Neuron (in vitro differentiated cells): ENCODE measurements around the gene AFF1.

Source experiments
- H2AFZ ChIP-seq: one replicate; pipeline ENCODE4 v1.6.1; 2013; ENCODE audit warnings: low read depth, mild to moderate bottlenecking, inconsistent platforms, low read length, moderate library complexity
- H3K27me3 ChIP-seq: one replicate; pipeline ENCODE4 v1.6.1; 2013; ENCODE audit warnings: low read length; ENCODE audit not compliant: insufficient read depth
- H3K36me3 ChIP-seq: one replicate; pipeline ENCODE4 v1.6.1; 2013; ENCODE audit warnings: low read length; ENCODE audit not compliant: insufficient read depth
- H3K4me1 ChIP-seq: one replicate; pipeline ENCODE4 v1.6.1; 2013; ENCODE audit warnings: low read length; ENCODE audit not compliant: insufficient read depth
- H3K4me3 ChIP-seq: 2 replicates; pipeline ENCODE4 v1.5.1; 2013; ENCODE audit warnings: mild to moderate bottlenecking, low read length, moderate library complexity
- H3K9me3 ChIP-seq: one replicate; pipeline ENCODE4 v1.6.1; 2013; ENCODE audit warnings: low read length

The AFF1 gene, protein sequence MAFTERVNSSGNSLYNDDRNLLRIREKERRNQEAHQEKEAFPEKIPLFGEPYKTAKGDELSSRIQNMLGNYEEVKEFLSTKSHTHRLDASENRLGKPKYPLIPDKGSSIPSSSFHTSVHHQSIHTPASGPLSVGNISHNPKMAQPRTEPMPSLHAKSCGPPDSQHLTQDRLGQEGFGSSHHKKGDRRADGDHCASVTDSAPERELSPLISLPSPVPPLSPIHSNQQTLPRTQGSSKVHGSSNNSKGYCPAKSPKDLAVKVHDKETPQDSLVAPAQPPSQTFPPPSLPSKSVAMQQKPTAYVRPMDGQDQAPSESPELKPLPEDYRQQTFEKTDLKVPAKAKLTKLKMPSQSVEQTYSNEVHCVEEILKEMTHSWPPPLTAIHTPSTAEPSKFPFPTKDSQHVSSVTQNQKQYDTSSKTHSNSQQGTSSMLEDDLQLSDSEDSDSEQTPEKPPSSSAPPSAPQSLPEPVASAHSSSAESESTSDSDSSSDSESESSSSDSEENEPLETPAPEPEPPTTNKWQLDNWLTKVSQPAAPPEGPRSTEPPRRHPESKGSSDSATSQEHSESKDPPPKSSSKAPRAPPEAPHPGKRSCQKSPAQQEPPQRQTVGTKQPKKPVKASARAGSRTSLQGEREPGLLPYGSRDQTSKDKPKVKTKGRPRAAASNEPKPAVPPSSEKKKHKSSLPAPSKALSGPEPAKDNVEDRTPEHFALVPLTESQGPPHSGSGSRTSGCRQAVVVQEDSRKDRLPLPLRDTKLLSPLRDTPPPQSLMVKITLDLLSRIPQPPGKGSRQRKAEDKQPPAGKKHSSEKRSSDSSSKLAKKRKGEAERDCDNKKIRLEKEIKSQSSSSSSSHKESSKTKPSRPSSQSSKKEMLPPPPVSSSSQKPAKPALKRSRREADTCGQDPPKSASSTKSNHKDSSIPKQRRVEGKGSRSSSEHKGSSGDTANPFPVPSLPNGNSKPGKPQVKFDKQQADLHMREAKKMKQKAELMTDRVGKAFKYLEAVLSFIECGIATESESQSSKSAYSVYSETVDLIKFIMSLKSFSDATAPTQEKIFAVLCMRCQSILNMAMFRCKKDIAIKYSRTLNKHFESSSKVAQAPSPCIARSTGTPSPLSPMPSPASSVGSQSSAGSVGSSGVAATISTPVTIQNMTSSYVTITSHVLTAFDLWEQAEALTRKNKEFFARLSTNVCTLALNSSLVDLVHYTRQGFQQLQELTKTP

GRCh38 chr4:86934771-86935565, at the start of gene AFF1:
AFF1 (plus strand) TSS chr4:86935011; CDS start chr4:86948534, 13,523 bp downstream.
- peak within 1 kb of the TSS; percentile 90 for H2AFZ ChIP-seq
- peaks cover 23% of the 10 kb centered on the region for H3K4me1 ChIP-seq
- H3K4me3 ChIP-seq = peak within 1 kb of the TSS; percentile 81
- no peaks in the 10 kb centered on the region for H3K9me3 ChIP-seq
- no peaks in the 10 kb centered on the region for H3K27me3 ChIP-seq
- H3K36me3 ChIP-seq = no peaks in the 10 kb centered on the region

DNA sequence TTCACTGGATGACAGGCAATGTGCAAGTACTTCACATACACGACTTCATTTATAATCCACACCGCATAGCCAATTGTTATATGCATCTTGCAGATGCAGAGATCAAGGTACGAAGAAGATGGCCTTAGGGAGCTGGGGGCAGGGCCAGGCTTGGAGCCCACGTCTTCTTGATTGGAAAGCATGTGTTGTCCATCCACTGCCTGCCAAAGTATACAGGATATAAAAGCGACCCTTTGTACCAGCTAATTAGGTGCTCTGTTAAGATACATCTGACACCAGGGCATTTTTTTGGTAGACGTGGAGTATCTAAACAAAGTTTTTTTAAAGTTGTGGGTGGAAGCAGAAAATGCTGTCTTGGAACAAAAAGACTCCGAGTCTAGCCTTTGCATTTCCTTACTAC, 44.0 kb upstream of the AFF1 start:
- no peaks in the 10 kb centered on the region for H3K9me3 ChIP-seq

DNA sequence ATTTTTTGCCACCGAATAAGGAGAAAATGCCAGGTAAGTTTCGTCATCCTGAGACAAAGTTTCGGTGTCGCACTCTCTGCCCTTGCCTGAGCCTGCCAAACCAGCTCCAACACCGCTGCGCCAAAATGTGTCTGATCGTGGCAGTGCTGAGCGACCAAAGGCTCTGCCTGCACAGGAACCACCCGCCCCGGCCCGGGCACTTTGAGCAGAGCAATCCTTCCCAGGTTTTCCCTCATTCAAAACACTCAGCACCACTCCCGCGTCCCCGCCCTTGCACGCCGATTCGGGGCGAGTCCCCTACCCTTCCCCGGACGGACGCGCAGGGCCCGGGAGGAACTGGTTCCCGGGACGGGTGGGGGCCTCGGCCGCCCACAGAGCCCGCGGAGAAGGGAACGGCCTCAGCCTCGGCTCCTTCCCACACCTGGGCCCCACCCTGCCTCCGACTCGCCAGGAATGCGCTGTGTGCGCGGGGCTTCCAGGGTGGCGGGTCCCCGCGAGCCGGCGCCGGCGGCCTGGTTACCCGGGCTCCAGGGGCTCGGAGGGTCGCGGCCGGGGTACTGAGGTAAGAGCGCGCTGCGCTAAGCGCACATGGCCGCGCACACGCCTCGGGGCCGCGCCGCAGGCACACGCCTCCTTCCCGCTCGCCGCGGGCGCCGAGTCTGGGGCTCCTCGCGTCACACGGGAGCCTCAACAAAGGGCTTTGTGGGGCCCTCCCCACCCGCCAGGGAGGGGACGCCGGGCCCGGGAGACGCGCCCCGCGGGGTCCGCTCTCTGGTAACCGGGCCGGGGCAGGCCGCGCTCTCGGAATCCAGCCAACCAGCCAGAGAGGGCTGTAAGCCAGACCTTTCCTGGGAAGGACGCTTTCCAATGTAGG, 42.8 kb upstream of the AFF1 start, which contains the start of gene C4orf36:
Gene C4orf36, minus strand, starts transcription at position 661 of the 874 bp plus-strand sequence. CDS start 902 bp downstream, outside the sequence.
- no peaks in the 10 kb centered on the region for H3K27me3 ChIP-seq

More for the DNA sequence above, 44.0 kb upstream of the AFF1 start:
- Histone ChIP-seq H3K27me3 (no peaks in the 10 kb centered on the region), H3K4me3 (no peak overlapping the region), H3K4me1 (no peaks in the 10 kb centered on the region), H2AFZ (no peak overlapping the region), H3K36me3 (no peaks in the 10 kb centered on the region)

DNA sequence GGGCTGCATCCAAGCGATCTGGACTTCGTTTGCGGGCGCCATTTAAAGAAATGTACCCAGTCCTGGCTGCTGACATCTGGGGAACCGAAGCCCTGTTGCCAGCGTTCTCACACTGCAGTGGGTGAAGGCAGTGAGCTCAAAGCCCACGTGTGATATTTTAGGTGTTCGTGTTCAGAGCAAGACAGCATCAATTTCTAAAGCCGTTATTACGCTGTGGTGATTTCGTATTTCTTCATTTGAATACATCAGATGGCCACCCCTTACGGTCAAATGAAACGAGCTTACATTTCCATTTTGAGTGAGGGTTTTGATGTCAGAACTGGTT, 42.2 kb upstream of the AFF1 start:
- H3K36me3 ChIP-seq = no peaks in the 10 kb centered on the region
- H3K9me3 ChIP-seq = no peaks in the 10 kb centered on the region
- H2AFZ ChIP-seq = peak overlapping the region; percentile 97

More for the DNA sequence above, 42.8 kb upstream of the AFF1 start, which contains the start of gene C4orf36:
- peak within 1 kb of the TSS; percentile 97 for H2AFZ ChIP-seq
- no peaks in the 10 kb centered on the region for H3K36me3 ChIP-seq
- H3K4me1 ChIP-seq = no peaks in the 10 kb centered on the region
- H3K4me3 ChIP-seq = peak within 1 kb of the TSS; percentile 61
- H3K9me3 ChIP-seq = no peaks in the 10 kb centered on the region

GRCh38 chr4:86893136-86893535, 41.7 kb upstream of the AFF1 start:
- no peaks in the 10 kb centered on the region for H3K9me3 ChIP-seq
- peak overlapping the region; percentile 97 for H2AFZ ChIP-seq
- H3K27me3 ChIP-seq = no peaks in the 10 kb centered on the region
- H3K4me1 ChIP-seq = no peaks in the 10 kb centered on the region
- H3K36me3 ChIP-seq = no peaks in the 10 kb centered on the region
- peak overlapping the region; percentile 61 for H3K4me3 ChIP-seq

More for the DNA sequence above, 42.2 kb upstream of the AFF1 start:
- H3K4me3 ChIP-seq = peak overlapping the region; percentile 61
- no peaks in the 10 kb centered on the region for H3K4me1 ChIP-seq
- no peaks in the 10 kb centered on the region for H3K27me3 ChIP-seq

DNA sequence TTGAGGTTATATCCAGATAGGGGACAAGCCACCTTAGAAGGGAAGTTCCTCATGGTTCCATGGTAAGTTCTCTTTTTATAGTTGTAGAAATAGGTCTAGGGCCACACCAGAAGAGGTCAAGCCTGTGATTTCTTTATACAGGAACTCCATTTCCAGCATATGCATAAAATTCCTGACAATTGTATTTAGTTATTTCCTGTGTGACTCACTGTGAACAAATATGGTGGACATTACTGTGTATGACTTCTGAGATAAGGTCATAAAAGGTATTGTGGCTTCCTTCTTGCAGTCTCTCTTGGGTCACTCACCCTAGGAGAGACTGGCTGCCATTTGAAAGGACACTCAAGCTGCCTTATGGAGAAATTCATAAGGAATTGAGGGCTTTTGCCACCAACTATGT, 40.4 kb upstream of the AFF1 start:
- Histone ChIP-seq H2AFZ (no peak overlapping the region), H3K27me3 (no peaks in the 10 kb centered on the region), H3K36me3 (no peaks in the 10 kb centered on the region), H3K4me1 (no peaks in the 10 kb centered on the region), H3K4me3 (no peak overlapping the region), H3K9me3 (no peaks in the 10 kb centered on the region)

DNA sequence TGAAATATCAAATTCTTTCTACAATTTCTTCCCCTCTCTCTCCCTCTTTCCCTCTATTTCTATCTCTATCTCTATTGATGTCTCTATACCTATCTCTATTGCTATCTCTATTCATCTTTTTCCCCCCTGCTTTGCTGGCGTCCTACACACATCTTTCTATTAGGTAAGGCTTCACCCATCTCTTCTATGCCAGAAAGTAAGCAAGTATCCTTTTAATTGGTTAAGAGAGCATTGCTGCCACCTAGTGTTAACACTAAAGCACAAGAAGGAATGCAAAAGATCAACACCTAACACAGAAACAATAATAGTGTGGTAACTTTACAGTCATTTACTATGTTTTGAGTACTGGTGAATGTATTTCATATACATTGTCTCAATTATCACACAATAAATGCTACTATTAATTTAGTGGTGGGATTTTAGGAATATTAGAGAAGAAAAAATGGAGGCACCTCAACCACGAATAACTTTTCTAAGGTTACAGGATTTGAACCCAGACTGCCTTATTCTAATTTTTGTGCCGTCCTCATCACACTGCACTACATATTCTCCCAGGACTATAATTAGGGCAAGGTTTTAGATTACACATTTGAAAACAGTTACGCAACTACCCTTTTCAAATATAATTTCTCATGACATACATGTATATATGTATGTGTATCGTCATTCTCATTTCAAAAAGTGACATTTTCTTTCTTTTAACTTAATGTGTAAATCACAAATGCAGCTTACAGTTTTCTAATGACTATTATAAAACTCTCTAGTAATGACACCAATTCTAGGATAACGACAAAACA, 38.9 kb upstream of the AFF1 start:
- Histone ChIP-seq H2AFZ (no peak overlapping the region), H3K36me3 (no peaks in the 10 kb centered on the region)

GRCh38 chr4:86896596-86896995, 38.2 kb upstream of the AFF1 start:
- no peaks in the 10 kb centered on the region for H3K27me3 ChIP-seq
- no peaks in the 10 kb centered on the region for H3K4me1 ChIP-seq
- no peaks in the 10 kb centered on the region for H3K36me3 ChIP-seq
- no peak overlapping the region for H3K4me3 ChIP-seq
- H2AFZ ChIP-seq = no peak overlapping the region
- H3K9me3 ChIP-seq = no peaks in the 10 kb centered on the region

More for the DNA sequence above, 38.9 kb upstream of the AFF1 start:
- H3K9me3 ChIP-seq = no peaks in the 10 kb centered on the region
- no peaks in the 10 kb centered on the region for H3K27me3 ChIP-seq
- no peaks in the 10 kb centered on the region for H3K4me1 ChIP-seq
- H3K4me3 ChIP-seq = no peak overlapping the region

GRCh38 chr4:86898562-86898961, 36.2 kb upstream of the AFF1 start:
- H3K27me3 ChIP-seq = no peaks in the 10 kb centered on the region
- no peak overlapping the region for H2AFZ ChIP-seq
- H3K4me1 ChIP-seq = no peaks in the 10 kb centered on the region
- H3K36me3 ChIP-seq = no peaks in the 10 kb centered on the region
- no peaks in the 10 kb centered on the region for H3K9me3 ChIP-seq
- H3K4me3 ChIP-seq = no peak overlapping the region

GRCh38 chr4:86901864-86902263, 32.9 kb upstream of the AFF1 start:
- no peaks in the 10 kb centered on the region for H3K9me3 ChIP-seq
- no peak overlapping the region for H2AFZ ChIP-seq
- H3K36me3 ChIP-seq = no peaks in the 10 kb centered on the region
- H3K4me3 ChIP-seq = no peak overlapping the region
- no peaks in the 10 kb centered on the region for H3K4me1 ChIP-seq
- no peaks in the 10 kb centered on the region for H3K27me3 ChIP-seq

DNA sequence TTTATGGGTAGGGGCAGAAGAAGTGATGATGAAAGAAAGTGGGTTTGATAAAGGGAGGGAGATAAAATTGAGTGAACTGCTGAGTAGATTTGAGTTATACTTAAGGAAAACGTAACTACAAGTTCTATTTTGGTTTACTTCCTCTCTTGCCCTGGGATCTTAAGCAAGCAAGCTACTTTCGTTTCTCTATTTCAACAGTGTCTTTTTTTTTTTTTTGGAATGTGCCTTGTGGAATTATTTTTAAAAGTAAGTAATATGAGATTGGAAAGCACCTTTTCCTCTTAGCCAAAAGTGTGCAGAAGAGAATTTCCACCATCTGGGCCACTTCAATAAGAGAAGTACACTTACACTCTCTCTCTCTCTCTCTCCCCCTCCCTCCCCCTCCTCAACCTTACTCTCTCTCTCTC, 26.6 kb upstream of the AFF1 start:
- H2AFZ ChIP-seq = no peak overlapping the region
- no peaks in the 10 kb centered on the region for H3K27me3 ChIP-seq
- no peaks in the 10 kb centered on the region for H3K36me3 ChIP-seq
- no peaks in the 10 kb centered on the region for H3K9me3 ChIP-seq
- no peak overlapping the region for H3K4me3 ChIP-seq
- no peaks in the 10 kb centered on the region for H3K4me1 ChIP-seq
